ENCODE measurements around the gene TDRD5. TPM values are rescaled to one million over a fixed set of nuclear protein-coding genes. Genes with fewer than 3 reads are reported as not detected.

TDRD5 gene
- total RNA-seq, result not detected in 2 replicates

GRCh38 chr1:179591592-179592580 is at the start of gene TDRD5:
Gene TDRD5, plus strand, starts transcription at chr1:179591832. Its CDS starts 784 bp downstream, at chr1:179592616.

GRCh38 chr1:179575497-179576314 is 15.9 kb upstream of the TDRD5 start, which contains the start of gene NPHS2:
Gene NPHS2, minus strand, starts transcription at chr1:179575948. Its CDS starts 84 bp downstream, at chr1:179575864.

Other genes starting within 250 kb of the TDRD5 start
- gene AXDND1, start 225.9 kb upstream of the TDRD5 start, total RNA-seq, result 0.14 and 0.28 TPM in 2 replicates
- not detected in 2 replicates for gene NPHS2, start 15.9 kb upstream of the TDRD5 start, total RNA-seq
- gene FAM163A, start 151.5 kb downstream of the TDRD5 start, total RNA-seq, result under 0.01 TPM in 2 replicates